Measurements from ENCODE around the gene TEDDM1. TPM values are rescaled to one million over a fixed set of nuclear protein-coding genes. Genes with fewer than 3 reads are reported as not detected.

The TEDDM1 gene
- total RNA-seq, 4 donors from 2014 or later, result not detected

- Histone ChIP-seq H3K36me3 (peaks cover 0 to 1% of the 10 kb centered on the region in 2 donors), H3K4me1 (peaks cover 21 to 24% of the 10 kb centered on the region in 2 donors), H3K4me3 (replicated peaks in 1 of 3) (no peak overlapping the region), H3K9me3 (no peaks in the 10 kb centered on the region), H3K27me3 (no peaks in the 10 kb centered on the region), H3K27ac (peak overlapping the region in 2 of 3 donors; percentile 76 to 85)
- DNase-seq, result no peak
- TF ChIP-seq CTCF (IDR thresholded peaks at IDR 0.05), result no peak
- TF ChIP-seq POLR2A (IDR thresholded peaks at IDR 0.05), result no peak
- intact Hi-C loops (cut with DNase I), result loop anchor here (2.0 to 10.0 kb wide), 3 partner anchors 201 to 311 kb away; no protein-coding TSS in a partner anchor
- WGBS, 2 donors, result 93% methylated on average over 3 of the region's 3 CpGs
Measured at GRCh38 chr1:182395906-182396305, 4.6 kb downstream of the TEDDM1 start.

- Histone ChIP-seq H3K36me3 (peaks cover 3 to 17% of the 10 kb centered on the region in 2 donors), H3K27me3 (no peaks in the 10 kb centered on the region), H3K27ac (peak overlapping the region; percentile 7 to 100 (median 36)), H3K4me1 (peaks cover 21 to 24% of the 10 kb centered on the region in 2 donors), H3K9me3 (no peaks in the 10 kb centered on the region), H3K4me3 (replicated peaks in 1 of 3) (no peak overlapping the region)
- intact Hi-C loops (cut with DNase I), result loop anchor here (10.0 kb wide), 1 partner anchor 199 kb away; no protein-coding TSS in a partner anchor
- no peak for DNase-seq
- TF ChIP-seq CTCF (IDR thresholded peaks at IDR 0.05), result no peak
- TF ChIP-seq POLR2A (IDR thresholded peaks at IDR 0.05), result no peak
- 55 to 71% methylated on average over 5 of the region's 5 CpGs for WGBS, 2 donors
Measured at GRCh38 chr1:182394055-182394775, 6.3 kb downstream of the TEDDM1 start.

- no peaks in the 10 kb centered on the region for H3K9me3 ChIP-seq
- intact Hi-C loops (cut with DNase I), result loop anchor here (10.0 kb wide), 1 partner anchor 198 kb away; no protein-coding TSS in a partner anchor
- H3K4me3 ChIP-seq (replicated peaks in 1 of 3), result peak overlapping the region; percentile 21 to 80 (median 45)
- WGBS, 2 donors, result 14 to 20% methylated on average over 35 to 43 of the region's 47 CpGs
- peak overlapping the region; percentile 99 to 100 (median 100) for H3K27ac ChIP-seq
- peaks cover 19 to 36% of the 10 kb centered on the region in 2 donors for H3K36me3 ChIP-seq
- peaks cover 28 to 31% of the 10 kb centered on the region in 2 donors for H3K4me1 ChIP-seq
- DNase-seq, result no peak
- TF ChIP-seq CTCF (IDR thresholded peaks at IDR 0.05) (no peak), POLR2A (IDR thresholded peaks at IDR 0.05) (peak in 1 of 2 donors; percentile 48)
- no peaks in the 10 kb centered on the region for H3K27me3 ChIP-seq
Measured at GRCh38 chr1:182392050-182393028, 8.1 kb downstream of the TEDDM1 start.

GRCh38 chr1:182391362-182392049 is 9.0 kb downstream of the TEDDM1 start, which contains the start of gene GLUL:
TSS of gene GLUL (minus strand) at chr1:182391790. CDS start at chr1:182388737, 3,053 bp downstream.
- Histone ChIP-seq H3K36me3 (peaks cover 27 to 43% of the 10 kb centered on the region in 2 donors), H3K4me1 (peaks cover 29 to 30% of the 10 kb centered on the region in 2 donors), H3K27me3 (no peaks in the 10 kb centered on the region), H3K27ac (peak within 1 kb of the TSS; percentile 99 to 100 (median 100)), H3K4me3 (replicated peaks in 1 of 3) (peak within 1 kb of the TSS; percentile 49 to 81 (median 80)), H3K9me3 (no peaks in the 10 kb centered on the region)
- intact Hi-C loops (cut with DNase I), result loop anchor here (10.0 kb wide), 1 partner anchor 197 kb away; no protein-coding TSS in a partner anchor
- peak; percentile 98 for DNase-seq
- TF ChIP-seq POLR2A (IDR thresholded peaks at IDR 0.05) (peak; percentile 96 to 100), CTCF (IDR thresholded peaks at IDR 0.05) (peak in 1 of 6 experiments; percentile 7)
- WGBS, 2 donors, result 1% methylated on average over 41 to 56 of the region's 70 CpGs

Data from thyroid gland (tissue), 4 donors.